T-cell (primary cell): ENCODE data around the gene DCBLD2. TPM values are rescaled to one million over a fixed set of nuclear protein-coding genes. Genes with fewer than 3 reads are reported as not detected.
"Not testable (repeated sequence)": the region's sequence is repeated elsewhere in the genome, so short reads cannot be mapped to it uniquely, and the experiment has no call there.

Experiments
- ATAC-seq, 4 experiments: fragments of 200-7000 bp in 3 of 4; fragments of 150-1000 bp in 1 of 4; cut with Tn5 transposase; replicated peaks in 1 of 4; 1 replicate in 3 of 4; 2 replicates in 1 of 4; pipeline ENCODE4 v1.10.0; 2021; ENCODE audit warnings: moderate library complexity in 3 of 4, mild to moderate bottlenecking in 2 of 4, moderate number of reproducible peaks in 1 of 4
- CTCF ChIA-PET, 2 donors: fragments of 300-600 bp; sonication (Branson Sonifier 250); formaldehyde crosslinking; loops; one replicate each; lab custom pipeline; 2022; ENCODE audit warnings: antibody characterized with exemption in 2 of 2; lab: Charles Lee
- POLR2A ChIA-PET, 2 donors: fragments of 300-600 bp; sonication (Branson Sonifier 250); formaldehyde crosslinking; loops; one replicate each; lab custom pipeline; 2022; ENCODE audit warnings: antibody characterized with exemption in 2 of 2; lab: Charles Lee
- DNase-seq, 35 experiments: peaks; one replicate each; pipeline versions ENCODE4 v3.0.0 to v3.0.0-alpha.2; 2013 to 2023
- H3K27ac ChIP-seq: one replicate; pipeline ENCODE4 v1.5.1; 2013; ENCODE audit warnings: low read length
- H3K27me3 ChIP-seq, 2 experiments: replicated peaks in 1 of 2; 1 replicate in 1 of 2; 2 replicates in 1 of 2; pipeline versions ENCODE4 v1.6.1 to v1.7.0; 2013; ENCODE audit warnings: low read length in 1 of 2, mixed read lengths in 1 of 2; ENCODE audit not compliant: control insufficient read depth in 2 of 2, insufficient read depth in 2 of 2; ENCODE audit errors: extremely low read depth in 1 of 2
- H3K36me3 ChIP-seq, 2 donors: 1 replicate in 1 of 2; 2 replicates in 1 of 2; pipeline versions ENCODE4 v1.6.1 to v1.7.0; 2013; ENCODE audit warnings: low read length in 1 of 2; ENCODE audit not compliant: control insufficient read depth in 2 of 2, insufficient read depth in 1 of 2; ENCODE audit errors: extremely low read depth in 1 of 2
- H3K4me1 ChIP-seq, 2 experiments: 1 replicate in 1 of 2; 2 replicates in 1 of 2; pipeline versions ENCODE4 v1.6.1 to v1.7.0; 2013; ENCODE audit warnings: low read length in 2 of 2, mixed read lengths in 1 of 2; ENCODE audit not compliant: insufficient read depth in 2 of 2, control insufficient read depth in 1 of 2; ENCODE audit errors: extremely low read depth in 1 of 2
- H3K4me3 ChIP-seq, 2 donors: 1 replicate in 1 of 2; 2 replicates in 1 of 2; pipeline versions ENCODE4 v1.5.1 to v1.7.0; 2013; ENCODE audit warnings: mild to moderate bottlenecking in 2 of 2, low read length in 1 of 2, moderate library complexity in 1 of 2; ENCODE audit not compliant: control insufficient read depth in 1 of 2; ENCODE audit errors: extremely low read depth in 1 of 2
- H3K9me3 ChIP-seq: 2 replicates; pipeline ENCODE4 v1.7.0; 2013
- H3K27ac Mint-ChIP-seq, 2 donors: one replicate each; pipeline ENCODE4 v1.8.0; 2020 to 2021; ENCODE audit warnings: mild to moderate bottlenecking in 2 of 2, mixed read lengths in 2 of 2
- H3K27me3 Mint-ChIP-seq, 2 donors: one replicate each; pipeline ENCODE4 v1.8.0; 2021 to 2022; ENCODE audit warnings: mixed read lengths in 2 of 2
- H3K36me3 Mint-ChIP-seq: one replicate; pipeline ENCODE4 v1.8.0; 2021; ENCODE audit warnings: mixed read lengths
- H3K4me1 Mint-ChIP-seq, 3 donors: one replicate each; pipeline ENCODE4 v1.8.0; 2020 to 2022; ENCODE audit warnings: mixed read lengths in 3 of 3, mild to moderate bottlenecking in 1 of 3
- H3K4me3 Mint-ChIP-seq, 3 donors: one replicate each; pipeline ENCODE4 v1.8.0; 2020 to 2022; ENCODE audit warnings: mild to moderate bottlenecking in 3 of 3, mixed read lengths in 3 of 3, moderate library complexity in 3 of 3
- H3K9me3 Mint-ChIP-seq, 3 donors: one replicate each; pipeline ENCODE4 v1.8.0; 2020 to 2022; ENCODE audit warnings: mixed read lengths in 3 of 3
- WGBS: methylation state at CpG from one replicate; pipeline ENCODE4 v1.1.5; 2013; ENCODE audit warnings: missing lambda C conversion rate; ENCODE audit not compliant: insufficient coverage; 5-methylcytosine and 5-hydroxymethylcytosine counted together
- total RNA-seq, 35 experiments: library from RNA in 6 of 35; stranded (reverse) in 6 of 35; fragments of 120-200 nt in 1 of 35; gene quantifications; one replicate each; pipeline versions ENCODE4 v1.2.1 to v1.2.4 and lab custom pipeline; 2013 to 2026

Gene DCBLD2
- total RNA-seq, 5 donors from 2014 or later (not counting 1 experiment from before 2014, with no cell fraction given) = 2.3 to 3.0 (median 2.8) TPM

DNA sequence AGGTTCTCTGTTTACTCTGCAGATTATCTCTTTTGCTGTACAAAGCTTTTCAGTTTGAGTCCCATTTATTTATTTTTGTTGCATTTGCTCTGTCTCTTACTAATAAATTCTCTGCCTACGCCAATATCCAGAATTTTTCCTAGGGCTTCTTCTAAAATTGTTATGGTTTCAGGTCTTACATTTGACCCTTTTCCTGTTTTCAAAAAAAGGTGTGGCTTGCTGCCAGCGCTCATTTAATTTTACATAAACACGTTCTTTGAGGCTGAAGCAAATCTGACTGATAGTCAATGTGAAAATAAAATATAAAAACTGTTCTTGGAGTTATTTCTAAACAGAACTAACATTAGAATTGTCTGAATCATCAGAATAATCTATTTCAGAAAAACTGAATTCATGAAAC lies 32.1 kb downstream of the DCBLD2 start:
- H3K9me3 Mint-ChIP-seq = peaks cover 4 to 8% (median 8%) of the 10 kb centered on the region in 3 donors
- no peak for ATAC-seq
- H3K27ac Mint-ChIP-seq = no peak overlapping the region
- peaks cover 4% of the 10 kb centered on the region for H3K36me3 Mint-ChIP-seq
- H3K36me3 ChIP-seq = no peaks in the 10 kb centered on the region
- H3K9me3 ChIP-seq = no peaks in the 10 kb centered on the region
- no peak overlapping the region for H3K27ac ChIP-seq
- H3K27me3 Mint-ChIP-seq = peaks cover 0 to 3% of the 10 kb centered on the region in 2 donors
- no peak for DNase-seq
- WGBS = 100% methylated on average over 1 of the region's 3 CpGs
- H3K4me3 ChIP-seq = no peak overlapping the region
- ChIA-PET CTCF (no interaction called here), POLR2A (no interaction called here)
- H3K4me1 Mint-ChIP-seq = no peaks in the 10 kb centered on the region
- no peaks in the 10 kb centered on the region for H3K4me1 ChIP-seq
- no peak overlapping the region for H3K4me3 Mint-ChIP-seq
- H3K27me3 ChIP-seq = no peaks in the 10 kb centered on the region

- H3K27ac Mint-ChIP-seq, H3K27me3 ChIP-seq, POLR2A ChIA-PET, H3K27me3 Mint-ChIP-seq, DNase-seq, H3K27ac ChIP-seq, ATAC-seq, H3K36me3 ChIP-seq, H3K4me1 ChIP-seq, H3K9me3 ChIP-seq, H3K4me1 Mint-ChIP-seq, H3K4me3 ChIP-seq, H3K4me3 Mint-ChIP-seq, CTCF ChIA-PET: not testable (repeated sequence)
- peaks cover 12% of the 10 kb centered on the region for H3K36me3 Mint-ChIP-seq
- WGBS = 91% methylated on average over 14 of the region's 21 CpGs
- peaks cover 11 to 23% (median 14%) of the 10 kb centered on the region in 3 donors for H3K9me3 Mint-ChIP-seq
Measured at GRCh38 chr3:98857971-98858370, 43.5 kb downstream of the DCBLD2 start.

DNA sequence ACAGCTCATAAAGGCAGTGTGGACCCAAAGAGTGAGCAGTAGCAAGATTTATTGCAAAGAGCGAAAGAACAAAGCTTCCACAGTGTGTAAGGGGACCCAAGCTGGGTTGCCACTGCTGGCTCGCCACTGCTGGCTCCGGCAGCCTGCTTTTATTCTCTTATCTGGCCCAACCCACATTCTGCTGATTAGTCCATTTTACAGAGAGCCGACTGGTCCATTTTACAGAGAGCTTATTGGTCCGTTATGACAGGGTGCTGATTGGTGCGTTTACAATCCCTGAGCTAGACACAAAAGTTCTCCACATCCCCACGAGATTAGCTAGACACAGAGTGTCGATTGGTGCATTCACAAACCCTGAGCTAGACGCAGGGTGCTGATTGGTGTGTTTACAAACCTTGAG lies 44.2 kb downstream of the DCBLD2 start:
- H3K4me3 Mint-ChIP-seq, ATAC-seq, H3K27ac ChIP-seq, H3K9me3 ChIP-seq, H3K4me3 ChIP-seq, DNase-seq, CTCF ChIA-PET, H3K4me1 Mint-ChIP-seq, H3K27me3 Mint-ChIP-seq, H3K27ac Mint-ChIP-seq, H3K27me3 ChIP-seq, H3K4me1 ChIP-seq, H3K36me3 ChIP-seq: not testable (repeated sequence)
- Mint-ChIP-seq H3K36me3 (peaks cover 12% of the 10 kb centered on the region), H3K9me3 (peaks cover 11 to 23% (median 14%) of the 10 kb centered on the region in 3 donors)
- POLR2A ChIA-PET = interaction anchor here in 1 of 2 donors (0.6 kb wide), 2 partner anchors 348 to 1903 kb away, joined by 6 read pairs; no protein-coding TSS in a partner anchor
- 87% methylated on average over 6 of the region's 9 CpGs for WGBS

- H3K27me3 Mint-ChIP-seq = no peaks in the 10 kb centered on the region
- H3K36me3 Mint-ChIP-seq = peaks cover 12% of the 10 kb centered on the region
- no peaks in the 10 kb centered on the region for H3K27me3 ChIP-seq
- no peak overlapping the region for H3K27ac Mint-ChIP-seq
- no peaks in the 10 kb centered on the region for H3K4me1 ChIP-seq
- ATAC-seq = no peak
- no peak overlapping the region for H3K4me3 Mint-ChIP-seq
- peaks cover 11 to 19% (median 14%) of the 10 kb centered on the region in 3 donors for H3K9me3 Mint-ChIP-seq
- no peak overlapping the region for H3K4me3 ChIP-seq
- H3K4me1 Mint-ChIP-seq = no peaks in the 10 kb centered on the region
- H3K36me3 ChIP-seq = no peaks in the 10 kb centered on the region
- H3K9me3 ChIP-seq = no peaks in the 10 kb centered on the region
- no peak overlapping the region for H3K27ac ChIP-seq
- CTCF ChIA-PET = no interaction called here
- DNase-seq = no peak
- WGBS = 100% methylated on average over 2 of the region's 8 CpGs
- POLR2A ChIA-PET = interaction anchor here in 1 of 2 donors (0.6 kb wide), 1 partner anchor 1903 kb away, joined by 6 read pairs; no protein-coding TSS in a partner anchor
Measured at GRCh38 chr3:98856724-98857123, 44.8 kb downstream of the DCBLD2 start.

- WGBS = no CpG with 5 or more reads among the region's 1 CpG
- Mint-ChIP-seq H3K9me3 (peaks cover 9 to 15% (median 11%) of the 10 kb centered on the region in 3 donors), H3K36me3 (peaks cover 12% of the 10 kb centered on the region), H3K4me3 (no peak overlapping the region), H3K27me3 (no peaks in the 10 kb centered on the region), H3K4me1 (no peaks in the 10 kb centered on the region), H3K27ac (no peak overlapping the region)
- ChIA-PET CTCF (no interaction called here), POLR2A (no interaction called here)
- Histone ChIP-seq H3K36me3 (no peaks in the 10 kb centered on the region), H3K9me3 (no peaks in the 10 kb centered on the region), H3K4me3 (no peak overlapping the region), H3K4me1 (no peaks in the 10 kb centered on the region), H3K27ac (no peak overlapping the region), H3K27me3 (no peaks in the 10 kb centered on the region)
- DNase-seq (no peak), ATAC-seq (no peak)
Measured at GRCh38 chr3:98855806-98856400, 45.6 kb downstream of the DCBLD2 start.

DNA sequence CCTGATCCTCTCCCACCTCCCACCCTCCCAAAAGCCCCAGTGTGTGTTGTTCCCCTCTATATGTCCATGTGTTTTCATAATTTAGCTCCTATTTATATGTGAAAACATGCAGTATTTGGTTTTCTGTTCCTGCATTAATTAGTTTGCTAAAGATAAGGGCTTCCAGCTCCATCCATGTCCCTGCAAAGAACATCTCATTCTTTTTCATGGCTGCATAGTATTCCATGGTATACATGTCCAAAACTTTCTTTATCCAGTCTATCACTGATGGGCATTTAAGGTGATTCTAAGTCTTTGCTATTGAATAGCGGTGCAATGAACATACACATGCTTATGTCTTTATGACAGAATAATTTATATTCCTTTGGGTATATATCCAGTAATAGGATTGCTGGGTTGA lies 53.4 kb downstream of the DCBLD2 start:
- CTCF ChIA-PET = interaction anchor here (0.7 kb wide), 2 partner anchors 759 to 1159 kb away, joined by 3 to 4 read pairs; no protein-coding TSS in a partner anchor
- H3K4me1 ChIP-seq = no peaks in the 10 kb centered on the region
- H3K36me3 ChIP-seq = no peaks in the 10 kb centered on the region
- H3K27ac ChIP-seq = no peak overlapping the region
- no peak overlapping the region for H3K4me3 ChIP-seq
- no peak overlapping the region for H3K27ac Mint-ChIP-seq
- H3K36me3 Mint-ChIP-seq = peaks cover 4% of the 10 kb centered on the region
- no peaks in the 10 kb centered on the region for H3K9me3 ChIP-seq
- H3K4me1 Mint-ChIP-seq = no peaks in the 10 kb centered on the region
- DNase-seq (no peak), ATAC-seq (no peak)
- no CpG with 5 or more reads among the region's 1 CpG for WGBS
- POLR2A ChIA-PET = no interaction called here
- peaks cover 0 to 3% (median 0%) of the 10 kb centered on the region in 3 donors for H3K9me3 Mint-ChIP-seq
- no peaks in the 10 kb centered on the region for H3K27me3 ChIP-seq
- no peak overlapping the region for H3K4me3 Mint-ChIP-seq
- no peaks in the 10 kb centered on the region for H3K27me3 Mint-ChIP-seq
